GM20431 (cell line): Measurements from ENCODE around the gene CLCF1.
"Not testable (repeated sequence)": the region's sequence is repeated elsewhere in the genome, so short reads cannot be mapped to it uniquely, and the experiment has no call there.

Source experiments
- in situ Hi-C: fragments of 300-500 bp; cut with MseI, MboI; formaldehyde crosslinking; loops from one replicate; pipeline ENCODE4 v1.15.0; 2020; ENCODE audit warnings: low sequenced_read_pairs; ENCODE audit not compliant: unreplicated experiment

Gene CLCF1

DNA sequence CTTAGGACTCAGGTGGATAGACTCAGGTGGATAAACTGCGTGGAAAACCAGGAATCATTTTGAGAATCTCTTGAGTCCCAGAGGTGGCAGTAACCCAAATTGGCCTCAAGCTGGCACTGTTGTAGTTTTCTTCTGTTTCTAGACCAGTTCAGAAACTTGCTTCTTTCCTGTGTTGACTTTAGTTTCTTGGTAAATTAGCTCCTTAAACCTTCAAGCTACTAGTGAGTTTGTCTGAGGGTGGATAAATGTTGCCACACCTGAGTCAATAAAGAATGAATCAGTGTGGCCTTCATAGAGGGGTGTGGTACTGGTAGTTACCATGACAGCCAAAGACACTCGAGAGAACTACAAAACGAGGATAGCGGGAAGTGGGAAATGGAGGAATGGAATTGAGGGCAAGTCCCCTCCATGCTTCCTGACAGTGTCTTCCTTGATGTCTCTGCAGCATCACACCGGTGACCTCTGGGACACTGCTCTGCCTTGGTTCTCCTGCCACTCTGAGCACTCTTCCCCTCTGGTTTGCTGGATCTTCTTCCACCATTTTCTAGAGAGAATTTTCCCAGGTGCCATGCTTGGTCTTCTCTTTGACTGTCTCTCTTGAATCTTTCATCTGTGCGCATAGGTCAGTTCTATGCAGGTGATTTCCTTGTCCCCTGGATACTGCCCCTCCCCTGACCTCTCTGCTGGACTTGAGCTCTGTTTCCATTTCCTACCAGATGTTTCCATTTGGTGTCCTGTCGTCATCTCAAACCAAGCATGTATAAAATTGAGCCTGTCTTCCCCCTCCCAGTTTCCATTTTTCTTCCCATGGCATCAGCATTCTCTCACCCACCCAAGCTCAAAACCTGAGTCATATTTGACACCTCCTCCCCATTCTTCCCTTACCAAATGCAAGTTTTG, 27.2 kb downstream of the CLCF1 start:
- in situ Hi-C loops, result no loop called here

DNA sequence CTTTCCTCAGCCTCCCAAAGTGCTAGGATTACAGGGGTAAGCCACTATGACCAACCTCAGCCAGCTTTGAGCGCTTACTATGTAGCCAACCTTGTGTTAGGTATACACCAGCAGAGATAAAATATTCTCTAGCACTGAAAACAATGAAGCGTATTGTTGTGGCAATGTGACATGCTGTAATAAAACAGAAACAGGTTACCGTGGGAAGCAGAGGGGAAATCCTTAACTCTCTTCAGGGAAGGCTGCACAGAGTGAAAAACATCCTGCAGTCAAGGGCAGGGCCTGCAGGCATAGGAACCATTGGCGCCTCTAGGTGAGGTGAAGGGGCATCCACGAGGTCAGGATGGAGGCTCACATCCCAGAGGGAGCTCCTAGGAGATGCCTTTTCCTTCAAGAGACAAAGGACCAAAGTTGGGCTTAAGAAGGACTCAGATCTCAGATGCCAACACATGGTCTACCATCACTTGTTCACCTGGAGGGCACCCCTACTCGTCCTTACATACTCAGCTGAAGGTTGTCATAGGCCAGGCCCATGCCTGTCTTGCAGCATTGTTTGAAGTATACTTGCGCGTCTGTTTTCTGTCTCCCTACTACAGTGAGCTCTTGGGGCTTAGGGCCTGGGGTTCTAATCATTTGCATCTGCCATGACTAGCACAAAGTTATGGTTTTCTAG, 28.0 kb downstream of the CLCF1 start:
- in situ Hi-C loops, result no loop called here

DNA sequence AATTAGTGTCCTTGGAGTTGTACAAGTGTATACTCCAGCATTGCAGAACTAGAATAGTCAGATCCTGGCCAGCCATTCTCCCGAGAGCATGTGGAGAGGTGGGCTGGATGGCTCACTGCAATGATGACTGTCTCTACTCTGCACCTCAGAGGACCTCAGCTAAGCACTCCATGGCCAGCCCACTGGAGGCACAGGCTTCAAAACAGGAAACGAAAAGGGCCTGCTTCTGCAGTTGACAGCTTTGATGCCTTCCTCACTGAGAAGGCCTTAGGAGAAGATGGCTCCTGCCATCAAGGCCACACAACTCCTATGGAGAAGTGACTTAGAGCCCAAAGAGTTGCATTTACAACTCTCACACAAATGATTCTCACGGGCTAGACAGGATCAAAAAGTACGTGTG, 29.1 kb downstream of the CLCF1 start:
- in situ Hi-C loops, result no loop called here

DNA sequence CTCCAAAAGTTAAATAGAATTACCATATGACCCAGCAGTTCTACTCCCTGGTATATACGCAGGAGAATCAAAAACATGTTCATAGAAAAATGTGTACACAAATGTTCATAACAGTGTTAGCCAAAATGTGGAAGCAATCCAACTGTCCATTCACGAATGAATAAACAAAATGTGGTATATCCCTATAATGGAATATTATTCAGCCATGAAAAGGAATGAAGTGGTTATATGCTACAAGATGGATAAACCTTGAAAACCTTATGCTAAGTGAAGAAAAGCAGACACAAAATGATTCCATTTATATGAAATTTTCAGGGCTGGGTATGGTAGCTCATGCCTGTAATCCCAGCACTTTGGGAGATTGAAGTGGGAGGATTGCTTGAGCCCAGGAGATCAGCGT, 36.1 kb downstream of the CLCF1 start:
- in situ Hi-C loops, result no loop called here

DNA sequence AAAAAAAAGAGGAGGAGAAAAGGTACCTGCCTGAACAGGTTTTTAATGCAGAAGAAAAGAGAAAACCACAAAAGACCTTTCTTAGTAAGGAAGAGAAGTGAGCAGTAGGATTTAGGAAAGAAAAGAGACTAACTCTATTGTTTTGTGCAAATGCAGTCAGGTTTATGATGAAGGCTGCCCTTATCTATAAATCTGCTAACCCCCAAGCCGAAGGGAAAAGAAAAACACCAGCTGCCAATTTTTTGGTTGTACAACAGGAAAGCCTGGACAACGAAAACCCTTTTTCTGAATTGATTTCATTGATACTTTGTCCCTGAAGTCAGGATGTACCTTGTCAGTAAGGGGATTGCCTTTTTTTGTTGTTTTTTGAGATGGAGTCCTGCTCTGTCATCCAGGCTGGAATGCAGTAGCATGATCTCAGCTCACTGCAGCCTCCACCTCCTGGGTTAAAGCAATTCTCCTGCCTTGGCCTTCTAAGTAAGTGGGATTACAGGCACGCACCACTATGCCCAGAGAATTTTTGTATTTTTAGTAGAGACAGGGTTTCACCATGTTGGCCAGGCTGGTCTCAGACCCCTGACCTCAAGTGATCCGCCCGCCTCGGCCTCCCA, 41.2 kb downstream of the CLCF1 start:
- in situ Hi-C loops, result no loop called here

DNA sequence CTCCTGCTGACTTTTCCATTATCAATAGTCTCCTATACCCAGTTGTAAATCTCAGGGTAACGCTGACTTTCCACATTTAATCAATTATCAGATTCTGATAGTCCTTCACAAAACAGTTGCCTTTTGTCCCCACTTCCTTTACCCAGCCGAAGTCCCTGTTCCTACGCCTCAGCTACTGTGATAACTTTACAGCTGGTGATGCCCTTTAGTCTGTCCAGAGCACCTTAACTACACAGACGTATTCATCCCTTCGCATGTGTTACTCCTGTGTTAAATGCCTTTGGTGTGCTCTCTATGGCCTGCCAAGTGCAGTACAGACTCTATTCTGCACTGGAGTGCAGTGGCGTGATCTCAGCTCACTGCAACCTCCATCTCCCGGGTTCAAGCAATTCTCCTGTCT, 49.9 kb downstream of the CLCF1 start:
- in situ Hi-C loops, result no loop called here

DNA sequence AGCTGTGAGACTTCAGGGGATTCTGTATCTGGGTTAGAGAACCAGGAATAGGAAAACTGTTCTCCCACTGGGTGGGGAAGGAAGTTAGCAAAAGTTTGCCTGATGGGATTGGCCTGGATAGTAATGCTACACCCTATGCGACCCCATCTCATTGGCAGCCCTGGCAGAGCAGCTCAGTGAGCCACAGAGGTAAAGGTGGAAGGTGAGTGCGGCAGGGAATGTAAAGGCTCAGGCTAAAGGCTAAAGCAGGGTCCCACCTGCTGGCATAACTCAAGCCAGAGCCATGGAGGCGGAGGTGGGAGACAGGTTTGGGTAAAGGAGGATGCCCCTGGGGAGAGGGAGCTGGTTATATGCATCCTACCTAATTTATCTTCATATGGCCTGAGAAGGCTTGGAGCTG, 51.3 kb downstream of the CLCF1 start:
- in situ Hi-C loops, result no loop called here

DNA sequence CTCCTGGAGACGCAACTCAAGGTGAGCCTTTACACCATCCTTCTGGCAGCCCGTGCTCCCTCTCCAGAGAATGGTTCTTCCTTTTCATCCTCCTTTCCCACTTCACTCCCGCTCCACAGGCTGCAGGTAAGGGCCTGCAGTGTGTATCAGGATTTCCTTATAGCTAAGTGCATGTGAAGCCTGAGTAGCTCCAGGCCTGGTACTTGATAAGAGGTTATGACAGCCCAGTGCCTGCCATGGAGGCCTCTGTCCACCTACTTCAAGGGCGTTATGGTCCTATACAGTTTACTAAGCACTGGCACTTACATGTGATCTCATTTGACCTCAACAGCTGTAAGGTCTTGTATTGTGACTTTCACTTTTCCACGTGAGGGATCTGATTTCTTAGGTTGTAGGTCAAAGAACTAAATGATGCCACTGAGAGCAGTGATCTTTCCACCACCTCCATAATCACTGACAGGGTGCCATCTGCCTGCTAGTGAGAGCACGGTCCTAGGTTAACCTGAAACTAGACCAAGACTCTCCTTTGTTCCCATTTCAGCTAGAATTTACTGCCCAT, 52.0 kb downstream of the CLCF1 start:
- in situ Hi-C loops, result no loop called here

DNA sequence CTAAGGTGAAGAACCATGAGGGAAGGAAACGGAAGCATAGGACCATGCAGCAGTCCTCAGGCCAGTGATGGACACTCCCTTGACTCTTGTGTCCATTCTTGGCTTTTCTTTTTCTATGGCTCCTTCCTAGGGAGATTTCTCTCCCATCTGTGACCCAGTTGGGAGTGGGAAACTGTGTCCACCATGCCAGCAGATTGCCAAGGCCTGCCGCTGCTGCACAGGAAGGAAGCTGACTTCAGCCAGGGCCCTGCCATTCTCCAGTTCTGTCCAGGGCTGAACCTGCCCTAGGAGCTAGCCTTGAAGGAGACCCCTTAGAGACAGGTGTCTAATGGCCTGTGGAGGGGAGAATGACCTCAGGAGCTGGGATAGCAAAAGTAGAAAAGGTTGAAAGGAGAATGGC, 52.7 kb downstream of the CLCF1 start:
- in situ Hi-C loops, result no loop called here

DNA sequence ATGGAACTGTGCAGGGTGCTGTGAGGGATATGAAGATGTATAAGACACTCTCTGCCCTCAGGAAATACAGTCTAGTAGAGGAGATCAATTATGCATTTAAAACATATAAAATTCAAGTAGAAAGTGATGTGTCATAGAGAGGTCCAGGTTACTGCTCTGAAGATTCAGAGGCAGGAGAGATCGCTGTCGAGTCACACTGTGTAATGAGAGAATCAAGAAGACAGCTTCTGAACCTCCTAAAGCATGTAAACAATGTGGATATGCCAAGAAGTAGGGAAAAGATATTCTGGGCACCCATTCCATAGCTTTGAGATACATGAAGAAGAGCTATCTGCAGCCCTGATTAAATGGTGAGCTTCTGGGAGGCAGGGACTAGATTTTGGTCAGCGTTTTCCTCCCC, 53.4 kb downstream of the CLCF1 start:
- in situ Hi-C loops, result no loop called here

DNA sequence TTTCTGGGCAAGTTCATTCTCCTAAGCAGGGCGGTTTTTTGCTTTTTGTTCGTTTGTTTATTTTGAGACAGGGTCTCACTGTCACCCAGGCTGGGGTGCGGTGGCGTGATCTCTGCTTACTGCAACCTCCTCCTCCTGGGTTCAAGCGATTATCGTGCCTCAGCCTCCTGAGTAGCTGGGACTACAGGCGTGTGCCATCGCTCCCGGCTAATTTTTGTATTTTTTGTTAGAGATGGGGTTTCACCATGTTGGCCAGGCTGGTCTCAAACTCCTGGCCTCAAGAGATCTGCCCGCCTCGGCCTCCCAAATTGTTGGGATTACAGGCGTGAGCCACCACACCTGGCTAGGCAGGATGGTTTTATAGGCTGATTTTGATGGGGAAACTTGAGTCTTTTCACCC, 54.5 kb downstream of the CLCF1 start:
- in situ Hi-C loops, result not testable (repeated sequence)

DNA sequence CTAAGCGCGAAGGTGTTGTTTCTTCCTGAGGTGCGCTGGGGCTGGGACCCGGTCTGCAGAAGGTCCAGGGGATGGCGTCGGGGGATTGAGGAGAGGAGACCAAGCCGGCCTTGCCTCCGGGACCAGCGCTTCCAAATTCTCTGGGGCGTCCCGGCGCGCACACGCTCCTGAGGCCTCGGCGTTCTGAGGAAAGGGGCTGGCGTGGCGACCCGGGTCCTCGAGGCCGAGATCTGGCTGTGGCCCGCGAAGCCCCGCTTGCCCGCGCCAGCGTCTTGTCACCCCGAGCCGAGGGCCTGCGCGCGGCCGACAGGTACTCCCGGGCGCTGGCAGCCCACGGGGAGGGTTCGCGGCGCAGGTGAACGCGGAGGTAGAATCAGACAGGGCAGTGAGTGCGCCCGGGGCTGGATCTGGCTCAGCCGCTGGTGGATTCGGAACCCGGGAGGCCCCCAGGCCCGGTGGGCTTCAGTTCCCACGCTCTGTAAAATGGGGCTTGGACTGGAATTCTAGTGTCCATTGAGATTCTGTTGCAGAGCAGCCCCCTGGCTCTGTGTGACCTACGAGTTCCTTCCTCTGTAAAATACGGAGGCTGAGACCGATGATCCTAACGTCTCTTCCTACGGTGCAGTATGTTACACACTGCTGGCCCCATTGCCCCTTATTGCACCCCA, 55.4 kb downstream of the CLCF1 start:
- in situ Hi-C loops, result no loop called here

DNA sequence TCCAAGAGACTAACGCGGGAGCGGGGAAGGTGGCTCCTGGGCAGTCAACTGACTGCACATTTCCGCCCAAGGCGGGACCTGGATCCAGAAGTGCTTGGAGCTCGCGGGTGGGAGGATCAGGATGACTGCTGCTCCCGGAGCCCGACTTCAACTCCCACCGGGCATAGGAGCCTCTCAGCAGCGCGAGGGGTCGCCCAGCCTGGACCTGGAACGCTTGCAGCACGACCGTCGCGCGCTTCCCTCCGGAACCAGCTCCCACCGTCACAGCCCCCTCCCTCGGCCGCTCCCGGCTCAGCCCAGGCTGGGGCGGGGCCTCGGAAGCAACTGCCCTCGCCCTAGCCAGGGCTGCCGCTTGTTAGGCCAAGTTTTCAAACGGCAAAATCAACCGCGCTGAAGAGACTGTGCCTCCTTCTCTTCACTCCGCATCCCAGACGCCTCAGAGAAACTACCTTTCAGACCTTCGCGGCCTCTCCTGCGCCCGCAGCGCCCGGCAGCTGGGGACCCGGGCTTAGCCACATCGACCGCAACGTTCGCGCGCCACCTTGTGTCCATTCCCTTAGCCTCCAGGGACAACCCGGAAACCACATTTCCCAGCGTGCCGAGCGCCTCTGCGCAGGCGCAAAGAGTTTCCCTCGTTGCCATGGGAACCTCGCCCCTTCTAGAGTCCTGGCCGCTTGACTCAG, 56.1 kb downstream of the CLCF1 start:
- in situ Hi-C loops, result no loop called here

DNA sequence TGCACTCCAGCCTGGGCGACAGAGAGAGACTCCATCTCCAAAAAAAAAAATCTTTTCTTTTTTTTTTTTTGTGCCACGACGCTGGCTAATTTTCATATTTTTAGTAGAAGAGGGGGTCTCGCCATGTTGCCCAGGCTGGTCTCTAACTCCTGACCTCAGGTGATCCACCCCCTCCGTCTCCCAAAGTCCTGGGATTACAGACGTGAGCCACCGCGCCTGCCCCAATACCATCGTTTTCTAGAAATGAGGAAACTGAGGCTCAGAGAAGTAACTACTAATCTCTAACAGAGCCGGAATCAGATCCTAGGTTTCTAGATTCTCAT, 56.6 kb downstream of the CLCF1 start:
- in situ Hi-C loops, result no loop called here

DNA sequence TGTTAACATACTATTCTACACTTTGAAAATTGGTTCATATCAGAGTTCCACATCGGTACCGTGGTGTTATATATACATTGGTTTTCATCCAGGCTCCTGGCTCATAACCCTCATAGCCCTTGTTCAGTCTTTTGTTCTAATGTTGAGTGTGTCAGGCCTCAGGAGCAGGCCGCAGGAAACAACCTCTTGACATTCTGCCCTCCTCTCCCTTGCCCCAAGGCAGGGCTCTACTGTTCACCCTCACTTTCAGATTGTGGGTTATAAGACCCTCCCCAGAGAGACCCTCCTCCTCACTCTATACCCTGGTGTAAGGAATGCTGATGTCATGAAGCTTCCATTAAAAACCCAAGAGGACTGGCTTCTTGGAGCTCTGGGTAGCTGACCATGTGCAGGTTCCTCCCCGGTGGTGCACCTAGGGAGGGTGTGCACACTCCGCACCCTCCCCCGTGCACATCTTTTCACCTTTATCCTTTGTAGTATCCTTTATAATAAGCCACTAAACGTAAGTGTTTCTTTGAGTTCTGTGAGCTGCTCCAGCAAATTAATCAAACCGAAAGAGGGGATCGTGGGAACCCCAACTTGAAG, 58.0 kb downstream of the CLCF1 start:
- in situ Hi-C loops, result no loop called here

DNA sequence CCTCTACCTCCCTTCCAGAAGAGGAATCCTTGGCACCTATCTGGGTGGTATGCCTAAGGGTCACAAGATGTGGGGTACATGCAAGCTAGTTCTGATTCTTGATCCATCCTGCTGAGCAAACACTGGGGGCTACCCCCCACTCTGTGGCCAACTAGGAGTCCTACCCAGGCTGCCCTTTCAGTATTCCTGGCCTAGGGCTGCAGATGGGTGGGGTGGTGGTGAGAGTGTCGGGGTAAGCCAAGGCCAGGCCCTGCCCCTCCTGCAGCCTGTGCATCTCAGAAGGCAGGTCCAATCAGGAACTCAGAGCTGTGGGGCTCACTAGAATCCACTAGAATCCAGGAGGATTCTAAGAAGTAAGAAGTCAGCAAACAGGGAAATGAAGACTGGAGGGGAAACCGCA, 59.2 kb downstream of the CLCF1 start:
- in situ Hi-C loops, result no loop called here
